Smooth muscle cell (in vitro differentiated cells): ENCODE data around the gene FAM170A. TPM values are rescaled to one million over a fixed set of nuclear protein-coding genes. Genes with fewer than 3 reads are reported as not detected.

Experiments
- DNase-seq: peaks from one replicate; lab custom pipeline; 2025; ENCODE audit not compliant: unreplicated experiment; lab: John Stamatoyannopoulos, UW
- H2AFZ ChIP-seq: fragments of 200-600 bp; sonication (generic); 2 replicates; pipeline ENCODE4 v1.6.0; 2016; ENCODE audit warnings: antibody characterized with exemption, low read depth, mild to moderate bottlenecking
- H3F3A ChIP-seq: fragments of 200-600 bp; sonication (generic); 2 replicates; pipeline ENCODE4 v1.6.0; 2017; ENCODE audit warnings: antibody characterized with exemption, low read depth
- H3K27ac ChIP-seq: fragments of 200-600 bp; sonication (generic); 2 replicates; pipeline ENCODE4 v1.5.1; 2016; ENCODE audit warnings: low read depth, mild to moderate bottlenecking
- H3K27me3 ChIP-seq: fragments of 200-600 bp; sonication (generic); 2 replicates; pipeline ENCODE4 v1.6.1; 2016; ENCODE audit warnings: low read depth, mild to moderate bottlenecking
- H3K36me3 ChIP-seq: fragments of 200-600 bp; sonication (generic); 2 replicates; pipeline ENCODE4 v1.5.1; 2016; ENCODE audit warnings: low read depth
- H3K4me1 ChIP-seq: fragments of 200-600 bp; sonication (generic); 2 replicates; pipeline ENCODE4 v1.5.1; 2016; ENCODE audit warnings: low read depth
- H3K4me2 ChIP-seq: fragments of 200-600 bp; sonication (generic); 2 replicates; pipeline ENCODE4 v1.6.0; 2016; ENCODE audit warnings: mild to moderate bottlenecking
- H3K4me3 ChIP-seq: fragments of 200-600 bp; sonication (generic); 2 replicates; pipeline ENCODE4 v1.5.1; 2016; ENCODE audit warnings: mild to moderate bottlenecking
- H3K79me2 ChIP-seq: fragments of 200-600 bp; sonication (generic); 2 replicates; pipeline ENCODE4 v1.6.0; 2016; ENCODE audit warnings: low read depth, mild to moderate bottlenecking
- H3K9ac ChIP-seq: fragments of 200-600 bp; sonication (generic); 2 replicates; pipeline ENCODE4 v1.6.0; 2016; ENCODE audit warnings: low read depth
- H3K9me3 ChIP-seq: fragments of 200-600 bp; sonication (generic); replicated peaks from 2 replicates; pipeline ENCODE4 v1.5.1; 2016; ENCODE audit warnings: low read depth
- H4K20me1 ChIP-seq: fragments of 200-600 bp; sonication (generic); 2 replicates; pipeline ENCODE4 v1.6.0; 2016; ENCODE audit warnings: low read depth
- CTCF ChIP-seq: fragments of 200-600 bp; sonication (generic); IDR thresholded peaks from 2 replicates; pipeline ENCODE4 v1.5.1; 2017; ENCODE audit warnings: borderline replicate concordance, mild to moderate bottlenecking, antibody characterized with exemption; ENCODE audit not compliant: insufficient read depth, poor library complexity, severe bottlenecking
- WGBS: methylation state at CpG from one replicate; pipeline ENCODE4 v1.1.7; 2016; ENCODE audit warnings: low lambda C conversion rate; 5-methylcytosine and 5-hydroxymethylcytosine counted together
- polyA plus RNA-seq: library from polyadenylated mRNA; unstranded; fragments of >200 nt; fragmentation: Nextera tagmentation; extraction: Ambion mirVana; gene quantifications from 2 replicates; pipeline ENCODE4 v1.2.1, GENCODE V29; 2016
- total RNA-seq: library from RNA; depleted of rRNA; stranded (reverse); fragments of >200 nt; gene quantifications from 2 replicates; pipeline ENCODE4 v1.2.3, GENCODE V29; 2014

Gene FAM170A
- total and polyA plus RNA-seq, 2 experiments from 2014 or later, result not detected

- no peak for TF ChIP-seq CTCF
- H3K4me2 ChIP-seq, result no peak overlapping the region
- no peaks in the 10 kb centered on the region for H3K27me3 ChIP-seq
- 85% methylated on average over 9 of the region's 9 CpGs for WGBS
- no peak overlapping the region for H3K27ac ChIP-seq
- H3K79me2 ChIP-seq, result no peaks in the 10 kb centered on the region
- no peaks in the 10 kb centered on the region for H3K4me1 ChIP-seq
- H3K4me3 ChIP-seq, result no peak overlapping the region
- no peak overlapping the region for H2AFZ ChIP-seq
- DNase-seq, result no peak
- no peak overlapping the region for H3K9ac ChIP-seq
- H4K20me1 ChIP-seq, result no peaks in the 10 kb centered on the region
- H3F3A ChIP-seq, result no peaks in the 10 kb centered on the region
- no peaks in the 10 kb centered on the region for H3K9me3 ChIP-seq
- no peaks in the 10 kb centered on the region for H3K36me3 ChIP-seq
Measured at GRCh38 chr5:119630752-119631440, 1.5 kb downstream of the FAM170A start.

- DNase-seq, result no peak
- no peaks in the 10 kb centered on the region for H3F3A ChIP-seq
- H3K27me3 ChIP-seq, result no peaks in the 10 kb centered on the region
- TF ChIP-seq CTCF, result no peak
- no peaks in the 10 kb centered on the region for H3K36me3 ChIP-seq
- no peaks in the 10 kb centered on the region for H3K79me2 ChIP-seq
- no peak overlapping the region for H3K4me3 ChIP-seq
- H3K4me1 ChIP-seq, result no peaks in the 10 kb centered on the region
- H2AFZ ChIP-seq, result no peak overlapping the region
- 91% methylated on average over 3 of the region's 3 CpGs for WGBS
- no peaks in the 10 kb centered on the region for H4K20me1 ChIP-seq
- H3K4me2 ChIP-seq, result no peak overlapping the region
- no peaks in the 10 kb centered on the region for H3K9me3 ChIP-seq
- no peak overlapping the region for H3K27ac ChIP-seq
- H3K9ac ChIP-seq, result no peak overlapping the region
Measured at GRCh38 chr5:119631660-119632059, 2.3 kb downstream of the FAM170A start.

- Histone ChIP-seq H3K9me3 (no peaks in the 10 kb centered on the region), H3K79me2 (no peaks in the 10 kb centered on the region), H3K4me2 (no peak overlapping the region), H3K36me3 (no peaks in the 10 kb centered on the region), H4K20me1 (no peaks in the 10 kb centered on the region), H3K4me1 (no peaks in the 10 kb centered on the region), H2AFZ (no peak overlapping the region), H3K4me3 (no peak overlapping the region), H3K9ac (no peak overlapping the region), H3K27ac (no peak overlapping the region), H3K27me3 (no peaks in the 10 kb centered on the region), H3F3A (no peaks in the 10 kb centered on the region)
- no peak for DNase-seq
- no peak for TF ChIP-seq CTCF
Measured at GRCh38 chr5:119651486-119651885, 22.1 kb downstream of the FAM170A start.

GRCh38 chr5:119655061-119655460 lies 25.7 kb downstream of the FAM170A start:
- no peak overlapping the region for H3K27ac ChIP-seq
- H3K36me3 ChIP-seq, result no peaks in the 10 kb centered on the region
- H4K20me1 ChIP-seq, result no peaks in the 10 kb centered on the region
- no peaks in the 10 kb centered on the region for H3K4me1 ChIP-seq
- H3K4me3 ChIP-seq, result no peak overlapping the region
- no peaks in the 10 kb centered on the region for H3K9me3 ChIP-seq
- DNase-seq, result no peak
- H3K4me2 ChIP-seq, result no peak overlapping the region
- no peaks in the 10 kb centered on the region for H3K27me3 ChIP-seq
- H3K79me2 ChIP-seq, result no peaks in the 10 kb centered on the region
- no peak overlapping the region for H3K9ac ChIP-seq
- 94% methylated on average over 2 of the region's 2 CpGs for WGBS
- no peak for TF ChIP-seq CTCF
- no peaks in the 10 kb centered on the region for H3F3A ChIP-seq
- H2AFZ ChIP-seq, result no peak overlapping the region
